SU-DHL-6 (cell line): ENCODE data around the gene RAD51B.

Experiments
- H2AFZ ChIP-seq: fragments of 200-600 bp; sonication (generic); 2 replicates; pipeline ENCODE4 v1.6.1; 2014; ENCODE audit warnings: low read depth, mild to moderate bottlenecking, moderate library complexity, mixed read lengths, antibody characterized with exemption, low read length; ENCODE audit not compliant: severe bottlenecking
- H3F3A ChIP-seq: fragments of 200-600 bp; shearing (Covaris generic); 2 replicates; pipeline ENCODE4 v1.6.0; 2016; ENCODE audit warnings: antibody characterized with exemption, mild to moderate bottlenecking; ENCODE audit not compliant: insufficient read depth
- H3K27ac ChIP-seq: fragments of 200-600 bp; sonication (generic); 2 replicates; pipeline ENCODE4 v1.5.1; 2016; ENCODE audit warnings: low read depth, mild to moderate bottlenecking, low read length, moderate library complexity, mixed read lengths
- H3K27me3 ChIP-seq: fragments of 200-600 bp; sonication (generic), shearing (Covaris generic); 2 replicates; pipeline ENCODE4 v1.6.0; 2014; ENCODE audit warnings: mild to moderate bottlenecking, low read length
- H3K36me3 ChIP-seq: fragments of 200-600 bp; sonication (generic); 2 replicates; pipeline ENCODE4 v1.6.1; 2014; ENCODE audit warnings: mild to moderate bottlenecking, low read length, mixed read lengths
- H3K4me2 ChIP-seq: fragments of 300-600, 200-600 bp; shearing (Covaris generic), sonication (generic); 2 replicates; pipeline ENCODE4 v1.6.0; 2014; ENCODE audit warnings: low read length, low read depth, mild to moderate bottlenecking; ENCODE audit not compliant: poor library complexity, severe bottlenecking
- H3K4me3 ChIP-seq: fragments of 200-600 bp; sonication (generic); 2 replicates; pipeline ENCODE4 v1.5.1; 2014; ENCODE audit warnings: antibody characterized with exemption, low read length, mild to moderate bottlenecking, mixed read lengths; ENCODE audit not compliant: insufficient read depth, poor library complexity, severe bottlenecking
- H3K79me2 ChIP-seq: fragments of 200-600 bp; sonication (generic); 2 replicates; pipeline ENCODE4 v1.6.1; 2014; ENCODE audit warnings: mild to moderate bottlenecking, low read length, moderate library complexity; ENCODE audit not compliant: insufficient read depth
- H3K9ac ChIP-seq: fragments of 200-600 bp; sonication (generic); 2 replicates; pipeline ENCODE4 v1.7.0; 2014; ENCODE audit warnings: mild to moderate bottlenecking, low read length
- H3K9me2 ChIP-seq: fragments of 200-600 bp; sonication (generic); replicated peaks from 2 replicates; pipeline ENCODE4 v1.6.1; 2014; ENCODE audit warnings: low read length; ENCODE audit not compliant: insufficient read depth
- H3K9me3 ChIP-seq: fragments of 200-600 bp; sonication (generic); 2 replicates; pipeline ENCODE4 v1.6.1; 2014; ENCODE audit warnings: low read length, mixed read lengths; ENCODE audit not compliant: insufficient read depth
- H4K20me1 ChIP-seq: fragments of 200-600 bp; sonication (generic); 2 replicates; pipeline ENCODE4 v1.6.1; 2014; ENCODE audit warnings: low read depth, mild to moderate bottlenecking, antibody characterized with exemption, low read length, moderate library complexity, mixed read lengths
- CTCF ChIP-seq: fragments of 200-600 bp; sonication (generic); IDR thresholded peaks from one replicate; pipeline ENCODE4 v1.5.1; 2017; ENCODE audit warnings: antibody characterized with exemption, mild to moderate bottlenecking, low read length, moderate library complexity; ENCODE audit not compliant: insufficient read depth, poor library complexity, severe bottlenecking
- EZH2phosphoT487 ChIP-seq: fragments of 200-600 bp; sonication (generic), shearing (Covaris generic); conservative IDR thresholded peaks from 2 replicates; pipeline ENCODE4 v1.6.1; 2018; ENCODE audit warnings: mild to moderate bottlenecking, antibody characterized with exemption, low read length, moderate library complexity, mixed read lengths

RAD51B gene

GRCh38 chr14:68157971-68158371, 338.4 kb downstream of the RAD51B start:
- no peaks in the 10 kb centered on the region for H3F3A ChIP-seq
- no peak overlapping the region for H2AFZ ChIP-seq

DNA sequence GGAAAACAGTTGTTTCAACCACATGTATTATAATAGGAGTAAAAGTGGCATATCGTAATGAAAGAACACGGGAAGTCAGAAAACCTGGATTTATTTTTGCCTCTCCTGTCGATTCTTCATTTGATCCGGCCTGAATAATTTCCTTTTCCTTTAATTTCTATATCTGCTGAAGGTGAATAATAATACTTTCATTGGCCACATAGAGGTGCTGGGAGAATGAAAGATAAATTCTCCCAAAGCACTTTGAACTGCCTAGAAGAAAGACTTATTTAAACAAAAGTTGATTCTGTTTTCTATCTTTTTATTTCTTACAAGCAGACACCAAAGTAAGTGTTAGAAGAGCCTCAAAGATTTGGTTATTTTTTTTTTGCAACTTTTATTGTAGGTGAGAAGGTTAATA, 339.1 kb downstream of the RAD51B start:
- H3K4me3 ChIP-seq = no peak overlapping the region
- no peaks in the 10 kb centered on the region for H4K20me1 ChIP-seq
- no peak overlapping the region for H3K27ac ChIP-seq
- no peaks in the 10 kb centered on the region for H3K9me2 ChIP-seq
- no peaks in the 10 kb centered on the region for H3K9me3 ChIP-seq
- H3K27me3 ChIP-seq = no peaks in the 10 kb centered on the region
- TF ChIP-seq EZH2phosphoT487 (no peak), CTCF (no peak)
- H3F3A ChIP-seq = no peaks in the 10 kb centered on the region
- no peaks in the 10 kb centered on the region for H3K79me2 ChIP-seq
- H3K4me2 ChIP-seq = no peak overlapping the region
- H2AFZ ChIP-seq = no peak overlapping the region
- no peaks in the 10 kb centered on the region for H3K36me3 ChIP-seq
- H3K9ac ChIP-seq = no peak overlapping the region

More at GRCh38 chr14:68157971-68158371, 338.4 kb downstream of the RAD51B start:
- Histone ChIP-seq H3K4me2 (no peak overlapping the region), H3K4me3 (no peak overlapping the region), H3K9ac (no peak overlapping the region), H3K79me2 (no peaks in the 10 kb centered on the region), H3K9me2 (no peaks in the 10 kb centered on the region), H3K27me3 (no peaks in the 10 kb centered on the region), H3K36me3 (no peaks in the 10 kb centered on the region), H3K27ac (no peak overlapping the region), H4K20me1 (no peaks in the 10 kb centered on the region), H3K9me3 (no peaks in the 10 kb centered on the region)
- no peak for TF ChIP-seq EZH2phosphoT487
- TF ChIP-seq CTCF = no peak

DNA sequence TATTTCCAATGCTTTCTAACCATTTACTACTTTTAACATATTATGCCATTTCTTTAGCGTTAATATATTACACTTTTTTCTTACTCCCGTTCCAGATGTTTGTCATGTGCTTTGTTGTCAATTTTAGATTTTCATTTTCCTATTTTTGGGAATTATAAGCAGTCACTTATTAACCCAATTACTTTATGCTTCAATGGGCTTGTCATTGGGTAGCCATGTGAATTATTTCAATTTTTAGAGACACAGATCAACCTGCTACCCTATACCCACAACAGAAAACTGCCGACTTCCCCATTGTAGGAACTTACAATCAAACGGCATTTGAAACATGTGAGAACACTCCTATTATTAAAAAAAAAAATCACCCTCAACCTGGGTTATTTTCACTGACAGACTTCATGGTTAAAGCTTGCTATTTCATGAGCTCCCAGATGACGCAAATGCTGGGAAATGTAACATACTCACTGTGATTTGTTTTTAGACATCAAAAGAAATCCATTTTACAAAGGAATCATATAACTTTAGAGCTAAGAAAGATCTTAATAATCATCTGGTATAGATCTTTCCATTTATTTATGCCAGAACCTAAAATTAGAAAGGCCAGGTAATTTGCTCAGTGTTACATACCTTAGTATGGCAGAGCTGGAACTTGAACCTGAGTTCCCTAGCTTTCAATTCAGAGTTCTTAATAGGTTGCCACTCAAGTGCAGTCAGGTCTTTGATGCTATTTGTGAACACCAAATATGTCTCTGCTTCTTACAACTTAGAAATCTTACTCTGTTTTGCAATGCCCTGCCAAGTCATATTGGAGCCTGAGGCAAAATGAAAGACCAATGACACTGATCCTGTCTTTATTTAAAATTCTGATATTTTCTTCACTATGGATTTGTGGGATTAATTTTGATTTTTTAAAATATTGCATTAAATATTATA, 340.4 kb downstream of the RAD51B start:
- Histone ChIP-seq H3K4me2 (no peak overlapping the region), H3F3A (no peaks in the 10 kb centered on the region), H3K9ac (no peak overlapping the region), H2AFZ (no peak overlapping the region), H3K9me3 (no peaks in the 10 kb centered on the region), H3K9me2 (no peaks in the 10 kb centered on the region), H3K4me3 (no peak overlapping the region), H3K27me3 (no peaks in the 10 kb centered on the region), H3K36me3 (no peaks in the 10 kb centered on the region), H4K20me1 (no peaks in the 10 kb centered on the region), H3K27ac (no peak overlapping the region), H3K79me2 (no peaks in the 10 kb centered on the region)
- TF ChIP-seq CTCF (no peak), EZH2phosphoT487 (no peak)
